ENCODE measurements around the gene CTTNBP2. TPM values are rescaled to one million over a fixed set of nuclear protein-coding genes. Genes with fewer than 3 reads are reported as not detected.

Gene CTTNBP2
- total RNA-seq, 1 donor = 11.9 TPM

DNA sequence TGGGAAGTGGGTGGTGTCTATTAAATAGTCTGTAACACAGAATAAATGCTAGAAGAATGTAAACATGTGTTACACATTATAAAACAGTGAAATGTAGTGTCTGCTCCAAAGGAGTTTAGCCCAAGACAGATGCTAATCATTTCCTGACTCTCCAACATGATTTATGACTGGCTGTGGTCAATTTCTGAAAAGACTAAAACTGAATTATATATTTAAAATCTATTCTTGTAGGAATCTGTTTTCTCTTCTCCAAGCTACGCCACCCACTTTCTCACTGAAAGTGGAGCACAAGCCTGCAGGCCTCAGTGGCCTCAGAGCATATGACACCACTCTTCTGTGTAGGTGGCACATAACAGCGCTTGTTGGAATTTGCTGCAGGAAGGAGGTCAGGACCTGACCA, 44.4 kb downstream of the CTTNBP2 start:
- no peak for DNase-seq (ENCODE audit: low read depth)
- no peak overlapping the region for H3K4me3 ChIP-seq (ENCODE audit: low read depth, low read length)
- TF ChIP-seq, protein P1, sequence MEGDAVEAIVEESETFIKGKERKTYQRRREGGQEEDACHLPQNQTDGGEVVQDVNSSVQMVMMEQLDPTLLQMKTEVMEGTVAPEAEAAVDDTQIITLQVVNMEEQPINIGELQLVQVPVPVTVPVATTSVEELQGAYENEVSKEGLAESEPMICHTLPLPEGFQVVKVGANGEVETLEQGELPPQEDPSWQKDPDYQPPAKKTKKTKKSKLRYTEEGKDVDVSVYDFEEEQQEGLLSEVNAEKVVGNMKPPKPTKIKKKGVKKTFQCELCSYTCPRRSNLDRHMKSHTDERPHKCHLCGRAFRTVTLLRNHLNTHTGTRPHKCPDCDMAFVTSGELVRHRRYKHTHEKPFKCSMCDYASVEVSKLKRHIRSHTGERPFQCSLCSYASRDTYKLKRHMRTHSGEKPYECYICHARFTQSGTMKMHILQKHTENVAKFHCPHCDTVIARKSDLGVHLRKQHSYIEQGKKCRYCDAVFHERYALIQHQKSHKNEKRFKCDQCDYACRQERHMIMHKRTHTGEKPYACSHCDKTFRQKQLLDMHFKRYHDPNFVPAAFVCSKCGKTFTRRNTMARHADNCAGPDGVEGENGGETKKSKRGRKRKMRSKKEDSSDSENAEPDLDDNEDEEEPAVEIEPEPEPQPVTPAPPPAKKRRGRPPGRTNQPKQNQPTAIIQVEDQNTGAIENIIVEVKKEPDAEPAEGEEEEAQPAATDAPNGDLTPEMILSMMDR (IDR thresholded peaks at IDR 0.05; ENCODE audit: insufficient read depth, low read length) = no peak

DNA sequence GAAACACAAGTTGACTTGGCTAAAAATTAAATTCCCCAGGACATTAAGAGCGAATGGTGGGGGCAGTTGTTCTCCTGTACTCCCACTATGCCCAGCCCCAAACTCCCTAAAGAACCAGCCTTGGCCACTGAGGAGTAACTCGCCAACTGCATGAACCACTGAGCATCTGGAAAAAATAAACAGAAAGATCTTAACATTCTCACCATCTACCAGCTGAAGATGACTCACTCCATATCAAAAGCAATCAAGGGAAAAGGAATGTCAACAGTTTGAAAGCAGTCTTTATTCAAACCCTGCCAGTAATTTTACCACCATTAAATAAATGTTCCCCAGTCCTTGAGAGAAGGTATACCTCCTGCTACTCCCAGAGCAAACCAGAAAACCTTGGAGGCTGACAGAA, 45.4 kb downstream of the CTTNBP2 start:
- no peak overlapping the region for H3K4me3 ChIP-seq (ENCODE audit: low read depth, low read length)
- TF ChIP-seq, protein P1 (IDR thresholded peaks at IDR 0.05; ENCODE audit: insufficient read depth, low read length) = no peak
- DNase-seq (ENCODE audit: low read depth) = peak; percentile 72

DNA sequence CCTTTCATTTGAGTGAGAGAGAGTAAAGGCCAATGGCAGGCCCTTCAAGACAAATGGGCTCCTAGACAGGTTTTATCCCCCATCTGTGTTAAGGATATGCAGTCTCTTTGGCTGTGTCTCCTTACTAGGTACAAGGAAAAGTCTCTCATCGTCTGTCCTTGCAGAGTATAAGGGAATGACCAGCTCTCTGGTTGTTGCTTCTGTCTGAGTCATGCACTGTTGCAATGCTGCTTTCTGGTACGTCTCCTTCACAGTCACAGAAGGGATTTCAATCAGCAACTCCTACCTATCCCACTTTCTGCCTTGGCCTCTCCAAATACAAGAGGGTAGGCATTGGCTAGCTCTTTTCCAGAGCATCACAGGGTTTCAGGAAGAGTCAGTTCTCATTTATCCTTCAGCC, 48.1 kb downstream of the CTTNBP2 start:
- TF ChIP-seq, protein P1 (IDR thresholded peaks at IDR 0.05; ENCODE audit: insufficient read depth, low read length) = no peak
- peak; percentile 66 for DNase-seq (ENCODE audit: low read depth)

DNA sequence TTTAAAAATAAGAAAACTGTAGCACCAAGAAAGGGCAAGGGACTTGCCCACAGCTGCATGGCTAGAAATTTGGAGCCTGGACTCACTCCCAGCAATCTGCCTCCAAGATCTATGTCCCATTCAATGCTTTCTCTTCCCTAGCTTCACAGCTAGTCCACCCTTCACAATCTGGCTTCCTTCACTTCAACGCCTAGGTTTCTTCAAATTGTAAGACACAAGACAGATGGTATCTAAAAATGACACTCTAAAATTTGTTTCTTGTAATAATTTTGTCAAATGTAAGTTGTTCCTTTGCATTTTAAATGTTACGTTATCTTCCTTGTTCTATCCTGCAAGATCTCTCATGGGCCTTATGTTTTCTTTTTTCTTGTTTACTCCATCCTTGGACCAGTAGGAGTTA, 48.6 kb downstream of the CTTNBP2 start:
- TF ChIP-seq, protein P1 (IDR thresholded peaks at IDR 0.05; ENCODE audit: insufficient read depth, low read length) = no peak
- DNase-seq (ENCODE audit: low read depth) = no peak
- H3K4me3 ChIP-seq (ENCODE audit: low read depth, low read length) = no peak overlapping the region

More for the DNA sequence above, 48.1 kb downstream of the CTTNBP2 start:
- no peak overlapping the region for H3K4me3 ChIP-seq (ENCODE audit: low read depth, low read length)

DNA sequence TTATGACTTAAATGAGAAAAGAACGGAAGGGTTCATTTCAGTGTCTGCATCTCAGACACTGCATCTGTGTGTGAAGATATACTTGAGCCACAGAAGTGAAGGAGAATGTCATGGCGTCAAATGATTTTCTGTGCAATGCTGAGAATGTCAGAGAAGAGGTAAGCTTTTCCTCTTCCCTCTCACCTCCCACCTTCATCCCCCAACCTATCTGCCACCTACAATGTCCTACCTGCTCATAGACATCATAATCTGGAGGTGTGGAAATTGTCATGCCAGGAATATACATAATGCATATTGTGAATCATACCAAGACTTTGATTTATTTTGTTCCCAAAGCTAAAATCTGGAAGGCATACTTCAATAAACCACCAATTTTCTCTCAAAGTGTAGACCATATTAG, 53.7 kb downstream of the CTTNBP2 start:
- no peak for DNase-seq (ENCODE audit: low read depth)
- TF ChIP-seq, protein P1 (IDR thresholded peaks at IDR 0.05; ENCODE audit: insufficient read depth, low read length) = no peak
- no peak overlapping the region for H3K4me3 ChIP-seq (ENCODE audit: low read depth, low read length)

DNA sequence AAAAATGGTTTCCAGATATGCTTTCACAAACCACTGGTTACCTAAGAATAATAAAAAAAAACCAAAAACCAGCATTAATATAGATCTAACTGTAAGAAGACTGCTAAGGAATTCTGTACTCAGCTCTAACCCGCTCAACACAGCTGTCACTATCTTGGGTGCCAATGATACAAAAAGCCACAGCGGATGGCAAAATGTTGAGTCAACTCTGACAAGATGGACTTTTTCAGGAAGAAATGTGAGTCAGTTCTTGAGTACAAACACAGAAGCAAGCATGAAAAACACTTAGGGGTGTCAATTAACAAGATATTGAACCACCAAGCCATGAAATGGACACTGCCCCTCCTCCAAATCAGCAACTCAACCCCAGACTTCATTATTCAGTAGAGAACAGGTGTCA, 55.0 kb downstream of the CTTNBP2 start:
- TF ChIP-seq, protein P1 (IDR thresholded peaks at IDR 0.05; ENCODE audit: insufficient read depth, low read length) = no peak
- no peak for DNase-seq (ENCODE audit: low read depth)
- H3K4me3 ChIP-seq (ENCODE audit: low read depth, low read length) = no peak overlapping the region

DNA sequence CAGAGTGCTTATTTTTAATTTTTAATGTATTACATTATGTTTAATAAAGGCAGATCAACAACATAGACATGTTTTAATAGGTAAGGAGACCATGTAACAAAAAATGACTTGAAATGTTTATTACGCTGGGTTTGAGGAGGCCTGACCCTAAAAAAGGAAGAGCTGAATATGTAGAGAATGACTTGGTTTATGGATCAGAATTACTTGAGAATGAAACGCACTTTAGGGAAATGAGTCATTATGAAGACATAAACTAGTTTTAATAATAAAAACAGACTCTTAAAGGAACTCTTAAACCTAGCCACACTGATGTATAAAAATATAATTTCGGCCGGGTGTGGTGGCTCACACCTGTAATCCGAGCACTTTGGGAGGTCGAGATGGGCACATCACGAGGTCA, 56.5 kb downstream of the CTTNBP2 start:
- H3K4me3 ChIP-seq (ENCODE audit: low read depth, low read length) = no peak overlapping the region
- DNase-seq (ENCODE audit: low read depth) = no peak
- TF ChIP-seq, protein P1 (IDR thresholded peaks at IDR 0.05; ENCODE audit: insufficient read depth, low read length) = no peak

All from fibroblast of the aortic adventitia (primary cell).